ENCODE results near the gene METTL24.

DNA sequence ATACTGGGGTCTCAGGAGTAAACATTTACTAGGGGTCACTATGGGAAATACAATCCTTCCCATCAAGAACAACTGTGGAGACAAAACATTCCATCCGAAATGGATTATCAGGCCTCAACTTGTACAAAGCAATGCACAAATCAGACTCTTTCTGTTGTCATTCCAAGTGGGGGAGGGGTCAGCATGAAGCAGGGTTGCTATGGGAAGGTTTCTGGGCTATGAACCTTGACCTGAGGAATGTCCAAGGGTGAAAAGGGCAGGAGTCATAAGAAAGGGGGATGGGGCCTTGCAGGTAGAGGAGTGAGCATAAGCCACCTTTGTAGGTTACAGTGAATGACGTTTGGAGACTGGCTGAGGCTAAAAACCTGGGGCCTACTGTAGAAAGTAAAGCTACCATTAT is 3.1 kb downstream of the METTL24 start:
- TF ChIP-seq RARB (CRISPR knock-in tag; IDR thresholded peaks at IDR 0.05) (no peak), BACH2 (CRISPR knock-in tag; IDR thresholded peaks at IDR 0.05; ENCODE audit: borderline replicate concordance) (no peak), SNAI2 (CRISPR knock-in tag; IDR thresholded peaks at IDR 0.05) (no peak), TCF4 (CRISPR knock-in tag; IDR thresholded peaks at IDR 0.05; ENCODE audit: borderline replicate concordance) (no peak), ISL1 (CRISPR knock-in tag; IDR thresholded peaks at IDR 0.05) (no peak), PPARA (CRISPR knock-in tag; IDR thresholded peaks at IDR 0.05; ENCODE audit: borderline replicate concordance) (no peak)
- TF ChIP-seq, protein P1, sequence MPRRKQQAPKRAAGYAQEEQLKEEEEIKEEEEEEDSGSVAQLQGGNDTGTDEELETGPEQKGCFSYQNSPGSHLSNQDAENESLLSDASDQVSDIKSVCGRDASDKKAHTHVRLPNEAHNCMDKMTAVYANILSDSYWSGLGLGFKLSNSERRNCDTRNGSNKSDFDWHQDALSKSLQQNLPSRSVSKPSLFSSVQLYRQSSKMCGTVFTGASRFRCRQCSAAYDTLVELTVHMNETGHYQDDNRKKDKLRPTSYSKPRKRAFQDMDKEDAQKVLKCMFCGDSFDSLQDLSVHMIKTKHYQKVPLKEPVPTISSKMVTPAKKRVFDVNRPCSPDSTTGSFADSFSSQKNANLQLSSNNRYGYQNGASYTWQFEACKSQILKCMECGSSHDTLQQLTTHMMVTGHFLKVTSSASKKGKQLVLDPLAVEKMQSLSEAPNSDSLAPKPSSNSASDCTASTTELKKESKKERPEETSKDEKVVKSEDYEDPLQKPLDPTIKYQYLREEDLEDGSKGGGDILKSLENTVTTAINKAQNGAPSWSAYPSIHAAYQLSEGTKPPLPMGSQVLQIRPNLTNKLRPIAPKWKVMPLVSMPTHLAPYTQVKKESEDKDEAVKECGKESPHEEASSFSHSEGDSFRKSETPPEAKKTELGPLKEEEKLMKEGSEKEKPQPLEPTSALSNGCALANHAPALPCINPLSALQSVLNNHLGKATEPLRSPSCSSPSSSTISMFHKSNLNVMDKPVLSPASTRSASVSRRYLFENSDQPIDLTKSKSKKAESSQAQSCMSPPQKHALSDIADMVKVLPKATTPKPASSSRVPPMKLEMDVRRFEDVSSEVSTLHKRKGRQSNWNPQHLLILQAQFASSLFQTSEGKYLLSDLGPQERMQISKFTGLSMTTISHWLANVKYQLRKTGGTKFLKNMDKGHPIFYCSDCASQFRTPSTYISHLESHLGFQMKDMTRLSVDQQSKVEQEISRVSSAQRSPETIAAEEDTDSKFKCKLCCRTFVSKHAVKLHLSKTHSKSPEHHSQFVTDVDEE (CRISPR knock-in tag; IDR thresholded peaks at IDR 0.05) = no peak
- TF ChIP-seq, protein P2, sequence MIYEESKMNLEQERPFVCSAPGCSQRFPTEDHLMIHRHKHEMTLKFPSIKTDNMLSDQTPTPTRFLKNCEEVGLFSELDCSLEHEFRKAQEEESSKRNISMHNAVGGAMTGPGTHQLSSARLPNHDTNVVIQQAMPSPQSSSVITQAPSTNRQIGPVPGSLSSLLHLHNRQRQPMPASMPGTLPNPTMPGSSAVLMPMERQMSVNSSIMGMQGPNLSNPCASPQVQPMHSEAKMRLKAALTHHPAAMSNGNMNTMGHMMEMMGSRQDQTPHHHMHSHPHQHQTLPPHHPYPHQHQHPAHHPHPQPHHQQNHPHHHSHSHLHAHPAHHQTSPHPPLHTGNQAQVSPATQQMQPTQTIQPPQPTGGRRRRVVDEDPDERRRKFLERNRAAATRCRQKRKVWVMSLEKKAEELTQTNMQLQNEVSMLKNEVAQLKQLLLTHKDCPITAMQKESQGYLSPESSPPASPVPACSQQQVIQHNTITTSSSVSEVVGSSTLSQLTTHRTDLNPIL (CRISPR knock-in tag; IDR thresholded peaks at IDR 0.05; ENCODE audit: low read depth) = no peak

All from SK-N-SH treated with all-trans-retinoic acid at 6 μM for 48 hours (cell line).